Endothelial cell of umbilical vein (primary cell): ENCODE results near the gene MBD3. TPM values are rescaled to one million over a fixed set of nuclear protein-coding genes. Genes with fewer than 3 reads are reported as not detected.

Source experiments
- BruUV-seq: library from RNA; stranded (reverse); fragments of 400-500 nt; replicated peaks from 2 replicates; lab custom pipeline; 2021; lab: Mats Ljungman, UMichigan
- CTCF ChIA-PET: fragments of 300-600, 350-600 bp; sonication (Branson Sonifier 250); formaldehyde crosslinking; loops from one replicate; lab custom pipeline; 2021; ENCODE audit warnings: antibody characterized with exemption, inconsistent platforms; lab: Charles Lee
- POLR2A ChIA-PET: fragments of 300-600, 350-600 bp; sonication (Branson Sonifier 250); formaldehyde crosslinking; loops from one replicate; lab custom pipeline; 2021; ENCODE audit warnings: antibody characterized with exemption, inconsistent platforms; lab: Charles Lee
- DNase-seq: peaks from one replicate; pipeline ENCODE4 v3.0.0-alpha.2; 2011; ENCODE audit warnings: low read depth, low spot score
- FAIRE-seq: peaks from 2 replicates; lab custom pipeline; 2011; peaks lifted over from hg19 to GRCh38; lab: Jason Lieb, UNC
- H2AFZ ChIP-seq: 2 replicates; pipeline ENCODE4 v1.6.0; 2012; ENCODE audit warnings: low read depth, low read length, control low read depth, inconsistent platforms
- H3K27ac ChIP-seq: 2 replicates; pipeline ENCODE4 v1.5.1; 2011; ENCODE audit warnings: low read depth, mild to moderate bottlenecking, control low read depth, low read length, moderate library complexity; ENCODE audit not compliant: insufficient read depth
- H3K27me3 ChIP-seq, 2 experiments: 2 replicates each; pipeline versions ENCODE4 v1.6.0 to v1.6.1; 2011; ENCODE audit warnings: low read length in 2 of 2, mixed read lengths in 1 of 2; ENCODE audit not compliant: control insufficient read depth in 2 of 2, insufficient read depth in 2 of 2
- H3K36me3 ChIP-seq, 2 experiments: 2 replicates in 1 of 2; 3 replicates in 1 of 2; pipeline ENCODE4 v1.5.1; 2011; ENCODE audit warnings: low read length in 2 of 2, mild to moderate bottlenecking in 1 of 2, moderate library complexity in 1 of 2; ENCODE audit not compliant: control insufficient read depth in 2 of 2, insufficient read depth in 2 of 2; ENCODE audit errors: extremely low read depth in 1 of 2
- H3K4me1 ChIP-seq: 3 replicates; pipeline ENCODE4 v1.5.1; 2011; ENCODE audit warnings: mild to moderate bottlenecking, low read length; ENCODE audit not compliant: control insufficient read depth, insufficient read depth; ENCODE audit errors: extremely low read depth
- H3K4me2 ChIP-seq: 2 replicates; pipeline ENCODE4 v1.6.1; 2011; ENCODE audit warnings: low read length, control low read depth, mixed read lengths; ENCODE audit not compliant: insufficient read depth
- H3K4me3 ChIP-seq, 3 experiments: fragments of 200-600 bp in 1 of 3; sonication (generic), shearing (Covaris generic) in 1 of 3; replicated peaks in 1 of 3; 2 replicates each; pipeline ENCODE4 v1.5.1; 2011 to 2016; ENCODE audit warnings: control low read depth in 3 of 3, low read length in 3 of 3, mild to moderate bottlenecking in 2 of 3, inconsistent platforms in 1 of 3, low read depth in 1 of 3, moderate library complexity in 1 of 3; ENCODE audit not compliant: insufficient read depth in 1 of 3
- H3K79me2 ChIP-seq: 2 replicates; pipeline ENCODE4 v1.6.0; 2012; ENCODE audit warnings: low read length, inconsistent platforms; ENCODE audit not compliant: control insufficient read depth, insufficient read depth
- H3K9ac ChIP-seq: replicated peaks from 2 replicates; pipeline ENCODE3; 2011; ENCODE audit warnings: low read length, control low read depth; ENCODE audit not compliant: insufficient read depth; ENCODE audit errors: extremely low read depth
- H3K9me1 ChIP-seq: replicated peaks from 3 replicates; pipeline ENCODE4 v1.6.0; 2011; ENCODE audit warnings: mild to moderate bottlenecking, low read length; ENCODE audit not compliant: control insufficient read depth, insufficient read depth; ENCODE audit errors: extremely low read depth
- H3K9me3 ChIP-seq: replicated peaks from 2 replicates; pipeline ENCODE4 v1.5.1; 2012; ENCODE audit warnings: low read length, inconsistent platforms; ENCODE audit not compliant: control insufficient read depth, insufficient read depth
- H4K20me1 ChIP-seq: replicated peaks from 2 replicates; pipeline ENCODE3; 2011; ENCODE audit warnings: mild to moderate bottlenecking, low read length; ENCODE audit not compliant: control insufficient read depth, insufficient read depth; ENCODE audit errors: extremely low read depth
- EZH2 ChIP-seq: IDR thresholded peaks from 2 replicates; pipeline ENCODE4 v1.6.1; 2012; ENCODE audit warnings: borderline replicate concordance, low read depth, mild to moderate bottlenecking, moderate library complexity, low read length, inconsistent platforms; ENCODE audit not compliant: severe bottlenecking
- FOS ChIP-seq: IDR thresholded peaks from 2 replicates; pipeline ENCODE4 v1.6.1; 2011; ENCODE audit warnings: mild to moderate bottlenecking, low read length, moderate library complexity, borderline replicate concordance; ENCODE audit not compliant: insufficient read depth
- GATA2 ChIP-seq: IDR thresholded peaks from 2 replicates; pipeline ENCODE4 v1.7.0; 2011; ENCODE audit warnings: low read depth, mild to moderate bottlenecking, moderate library complexity, mixed read lengths, low read length; ENCODE audit not compliant: insufficient read length, insufficient read depth
- JUN ChIP-seq: IDR thresholded peaks from 2 replicates; pipeline ENCODE4 v1.6.1; 2011; ENCODE audit warnings: borderline replicate concordance, low read depth; ENCODE audit not compliant: insufficient read length, insufficient read depth
- MYC ChIP-seq: IDR thresholded peaks from one replicate; pipeline ENCODE4 v1.6.1; 2011; ENCODE audit warnings: mild to moderate bottlenecking, low read depth, low read length
- POLR2A ChIP-seq: IDR thresholded peaks from 2 replicates; pipeline ENCODE4 v1.6.1; 2012; ENCODE audit warnings: low read depth, mild to moderate bottlenecking, control low read depth, low read length
- POLR2AphosphoS5 ChIP-seq: IDR thresholded peaks from 2 replicates; pipeline ENCODE4 v1.6.1; 2012; ENCODE audit warnings: low read depth, mild to moderate bottlenecking, control low read depth, low read length, moderate library complexity; ENCODE audit not compliant: insufficient read depth
- dilution Hi-C: fragments of 300-500 bp; cut with MboI; formaldehyde crosslinking; loops from one replicate; pipeline ENCODE4 v1.15.0; 2019; ENCODE audit warnings: low sequenced_read_pairs; ENCODE audit not compliant: extremely low pct_ligation_motif_present
- intact Hi-C: fragments of 100-400 bp; cut with micrococcal nuclease; formaldehyde crosslinking; loops from one replicate; pipeline ENCODE4 v1.10.0; 2022
- polyA plus RNA-seq, 4 experiments: library from polyadenylated mRNA; depleted of rRNA in 3 of 4; stranded (reverse) in 3 of 4; unstranded in 1 of 4; fragments of >200 nt; gene quantifications; 2 replicates each; pipeline versions ENCODE4 v1.2.1 to v1.2.3, GENCODE V29; 2011 to 2012; ENCODE audit warnings: missing spikeins in 1 of 4
- total RNA-seq: library from RNA; stranded (reverse); gene quantifications from 2 replicates; pipeline ENCODE4 v1.2.3, GENCODE V29; 2021
- TF ChIP-seq, protein P1 (sequence below), 2 donors: IDR thresholded peaks; 1 replicate in 1 of 2; 2 replicates in 1 of 2; pipeline ENCODE4 v1.5.1; 2011; ENCODE audit warnings: low read length in 2 of 2, mild to moderate bottlenecking in 2 of 2, moderate library complexity in 2 of 2, control low read depth in 1 of 2, inconsistent platforms in 1 of 2, low read depth in 1 of 2; ENCODE audit not compliant: insufficient read depth in 1 of 2; ENCODE audit errors: extremely low read depth in 1 of 2
- TF ChIP-seq, protein P2 (sequence below): IDR thresholded peaks from 2 replicates; pipeline ENCODE4 v1.6.1; 2011; ENCODE audit not compliant: insufficient read depth, insufficient read length

The MBD3 gene
- total and polyA plus RNA-seq, 2 donors (not counting 3 experiments of a cell fraction or from before 2014, with no cell fraction given) = 96.8 to 120 TPM

DNA sequence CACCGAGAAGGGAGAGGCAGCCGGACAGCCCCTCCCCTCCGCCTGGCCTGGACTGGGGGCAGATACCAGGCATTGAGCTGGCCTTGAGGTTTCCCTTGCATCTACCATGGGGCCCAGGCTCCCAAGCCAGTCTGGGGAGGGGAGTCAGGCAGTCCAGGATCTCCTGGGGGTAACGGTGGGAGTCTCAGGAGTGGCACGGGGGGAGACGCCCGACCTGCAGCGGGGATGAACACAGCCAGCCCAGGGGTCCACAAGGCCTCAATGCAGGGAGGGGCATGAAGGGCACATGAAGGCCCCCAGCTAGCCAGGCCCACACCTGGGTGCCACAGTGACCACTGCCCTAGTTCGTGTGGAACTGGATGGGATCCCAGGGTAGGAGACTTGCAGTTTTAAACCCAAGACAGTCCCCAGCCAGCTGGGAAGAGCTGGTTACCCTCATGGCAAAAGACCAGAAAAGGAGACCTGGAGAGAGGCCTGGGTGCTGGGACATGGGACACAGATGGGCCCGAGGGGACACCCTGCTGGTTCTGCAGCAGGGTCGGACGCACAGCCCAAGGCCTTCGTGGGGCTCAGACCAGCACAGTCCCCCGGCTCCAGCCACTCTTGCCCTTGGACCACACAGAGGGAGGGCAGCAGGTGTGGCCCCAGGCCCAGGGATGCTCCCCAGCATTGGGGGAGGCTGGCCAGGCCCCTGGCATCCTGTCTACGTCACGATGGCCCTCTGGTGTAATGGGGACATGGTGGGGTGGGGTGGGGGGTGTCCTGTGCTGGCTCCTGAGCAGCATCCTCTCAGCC lies 17.2 kb upstream of the MBD3 start:
- dilution Hi-C loops = no loop called here
- no peaks in the 10 kb centered on the region for H3K27me3 ChIP-seq
- intact Hi-C loops = no loop called here

More for the DNA sequence above, 17.2 kb upstream of the MBD3 start:
- BruUV-seq = no TSS peak
- H3K9me1 ChIP-seq = no peaks in the 10 kb centered on the region
- H4K20me1 ChIP-seq = no peaks in the 10 kb centered on the region
- H3K4me3 ChIP-seq = no peak overlapping the region
- peaks cover 5% of the 10 kb centered on the region for H3K4me1 ChIP-seq
- H3K27ac ChIP-seq = no peak overlapping the region
- H3K36me3 ChIP-seq = peaks cover 5 to 43% of the 10 kb centered on the region in 2 experiments
- H3K9ac ChIP-seq = no peak overlapping the region
- TF ChIP-seq FOS (no peak), GATA2 (no peak), MYC (no peak), POLR2A (no peak), JUN (no peak), EZH2 (no peak), POLR2AphosphoS5 (no peak)
- TF ChIP-seq, protein P1, sequence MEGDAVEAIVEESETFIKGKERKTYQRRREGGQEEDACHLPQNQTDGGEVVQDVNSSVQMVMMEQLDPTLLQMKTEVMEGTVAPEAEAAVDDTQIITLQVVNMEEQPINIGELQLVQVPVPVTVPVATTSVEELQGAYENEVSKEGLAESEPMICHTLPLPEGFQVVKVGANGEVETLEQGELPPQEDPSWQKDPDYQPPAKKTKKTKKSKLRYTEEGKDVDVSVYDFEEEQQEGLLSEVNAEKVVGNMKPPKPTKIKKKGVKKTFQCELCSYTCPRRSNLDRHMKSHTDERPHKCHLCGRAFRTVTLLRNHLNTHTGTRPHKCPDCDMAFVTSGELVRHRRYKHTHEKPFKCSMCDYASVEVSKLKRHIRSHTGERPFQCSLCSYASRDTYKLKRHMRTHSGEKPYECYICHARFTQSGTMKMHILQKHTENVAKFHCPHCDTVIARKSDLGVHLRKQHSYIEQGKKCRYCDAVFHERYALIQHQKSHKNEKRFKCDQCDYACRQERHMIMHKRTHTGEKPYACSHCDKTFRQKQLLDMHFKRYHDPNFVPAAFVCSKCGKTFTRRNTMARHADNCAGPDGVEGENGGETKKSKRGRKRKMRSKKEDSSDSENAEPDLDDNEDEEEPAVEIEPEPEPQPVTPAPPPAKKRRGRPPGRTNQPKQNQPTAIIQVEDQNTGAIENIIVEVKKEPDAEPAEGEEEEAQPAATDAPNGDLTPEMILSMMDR (IDR thresholded peaks at IDR 0.05; ENCODE audit: extremely low read depth in 1 of 2, insufficient read depth in 1 of 2, low read depth in 1 of 2, low read length in 2 of 2) = no peak
- TF ChIP-seq, protein P2, sequence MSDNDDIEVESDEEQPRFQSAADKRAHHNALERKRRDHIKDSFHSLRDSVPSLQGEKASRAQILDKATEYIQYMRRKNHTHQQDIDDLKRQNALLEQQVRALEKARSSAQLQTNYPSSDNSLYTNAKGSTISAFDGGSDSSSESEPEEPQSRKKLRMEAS = no peak
- H2AFZ ChIP-seq = no peak overlapping the region
- H3K4me2 ChIP-seq = no peak overlapping the region
- H3K9me3 ChIP-seq = no peaks in the 10 kb centered on the region
- POLR2A ChIA-PET = no interaction called here
- no peak for DNase-seq
- CTCF ChIA-PET = interaction anchor here (1.6 kb wide), 1 partner anchor 63 kb away, joined by 4 read pairs; no protein-coding TSS in a partner anchor
- no peak for FAIRE-seq
- H3K79me2 ChIP-seq = peaks cover 4% of the 10 kb centered on the region
